Measurements from ENCODE around the gene POLE3.

The POLE3 gene

DNA sequence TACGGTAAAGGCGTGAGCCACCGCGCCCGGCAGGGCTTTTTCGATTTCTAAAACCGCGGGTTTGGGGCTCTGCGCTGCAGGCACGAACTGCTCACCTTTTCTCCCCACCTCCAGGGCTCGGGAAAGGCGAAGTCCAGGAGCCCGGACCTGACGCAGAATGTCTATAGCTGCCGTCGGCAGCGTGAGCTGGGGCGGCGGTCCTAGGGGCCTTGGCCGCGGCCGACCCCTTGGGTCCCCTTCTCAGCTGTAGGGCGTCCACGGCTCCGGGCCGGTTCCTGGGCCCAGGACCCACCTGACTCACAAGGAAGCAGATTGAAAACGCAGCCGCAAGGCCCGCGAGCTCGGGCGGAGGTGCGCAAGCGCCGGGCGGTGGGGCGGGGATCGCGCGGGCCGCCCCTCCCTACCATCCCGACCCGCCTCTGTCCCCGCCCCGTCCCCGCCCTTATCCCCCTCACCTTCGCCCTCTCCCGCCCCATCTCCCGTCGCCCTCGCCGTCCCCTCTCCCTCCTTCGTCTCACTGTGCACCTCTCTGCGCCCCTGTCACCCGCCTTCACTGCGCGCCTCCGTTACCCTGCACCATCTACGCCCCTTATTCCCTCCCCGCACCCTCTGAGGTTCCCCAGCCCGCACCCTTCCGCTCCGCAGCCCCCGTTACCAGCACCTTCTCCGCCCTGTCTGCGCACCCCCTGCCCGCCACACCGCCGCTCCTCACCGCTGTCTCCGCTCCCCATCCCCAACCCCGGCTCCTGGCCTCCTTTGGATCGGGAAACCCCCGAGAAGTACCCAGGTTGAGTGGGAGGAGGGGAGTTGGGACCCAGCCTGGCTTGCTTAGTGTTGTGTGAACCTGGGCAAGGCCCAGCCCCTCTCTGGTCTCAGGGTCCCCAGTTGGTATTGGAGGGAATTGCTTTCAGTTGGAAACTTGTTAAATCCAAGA lies 33.6 kb downstream of the POLE3 start, which contains the start of gene HDHD3:
Gene HDHD3 (minus strand): TSS at position 353 of the 934 bp plus-strand sequence. CDS start 2,632 bp downstream, outside the sequence.
- DNase-seq: peak; percentile 87
- TF ChIP-seq, protein P1, sequence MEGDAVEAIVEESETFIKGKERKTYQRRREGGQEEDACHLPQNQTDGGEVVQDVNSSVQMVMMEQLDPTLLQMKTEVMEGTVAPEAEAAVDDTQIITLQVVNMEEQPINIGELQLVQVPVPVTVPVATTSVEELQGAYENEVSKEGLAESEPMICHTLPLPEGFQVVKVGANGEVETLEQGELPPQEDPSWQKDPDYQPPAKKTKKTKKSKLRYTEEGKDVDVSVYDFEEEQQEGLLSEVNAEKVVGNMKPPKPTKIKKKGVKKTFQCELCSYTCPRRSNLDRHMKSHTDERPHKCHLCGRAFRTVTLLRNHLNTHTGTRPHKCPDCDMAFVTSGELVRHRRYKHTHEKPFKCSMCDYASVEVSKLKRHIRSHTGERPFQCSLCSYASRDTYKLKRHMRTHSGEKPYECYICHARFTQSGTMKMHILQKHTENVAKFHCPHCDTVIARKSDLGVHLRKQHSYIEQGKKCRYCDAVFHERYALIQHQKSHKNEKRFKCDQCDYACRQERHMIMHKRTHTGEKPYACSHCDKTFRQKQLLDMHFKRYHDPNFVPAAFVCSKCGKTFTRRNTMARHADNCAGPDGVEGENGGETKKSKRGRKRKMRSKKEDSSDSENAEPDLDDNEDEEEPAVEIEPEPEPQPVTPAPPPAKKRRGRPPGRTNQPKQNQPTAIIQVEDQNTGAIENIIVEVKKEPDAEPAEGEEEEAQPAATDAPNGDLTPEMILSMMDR (IDR thresholded peaks at IDR 0.05; ENCODE audit: low read depth, low read length): no peak
- Histone ChIP-seq H3K27me3 (ENCODE audit: insufficient read depth, low read depth, severe bottlenecking) (no peaks in the 10 kb centered on the region), H3K9me3 (ENCODE audit: severe bottlenecking) (no peaks in the 10 kb centered on the region), H3K4me3 (ENCODE audit: low read depth, low read length) (peak within 1 kb of the TSS; percentile 97), H3K27ac (peak within 1 kb of the TSS; percentile 83), H3K36me3 (peaks cover 31% of the 10 kb centered on the region)

DNA sequence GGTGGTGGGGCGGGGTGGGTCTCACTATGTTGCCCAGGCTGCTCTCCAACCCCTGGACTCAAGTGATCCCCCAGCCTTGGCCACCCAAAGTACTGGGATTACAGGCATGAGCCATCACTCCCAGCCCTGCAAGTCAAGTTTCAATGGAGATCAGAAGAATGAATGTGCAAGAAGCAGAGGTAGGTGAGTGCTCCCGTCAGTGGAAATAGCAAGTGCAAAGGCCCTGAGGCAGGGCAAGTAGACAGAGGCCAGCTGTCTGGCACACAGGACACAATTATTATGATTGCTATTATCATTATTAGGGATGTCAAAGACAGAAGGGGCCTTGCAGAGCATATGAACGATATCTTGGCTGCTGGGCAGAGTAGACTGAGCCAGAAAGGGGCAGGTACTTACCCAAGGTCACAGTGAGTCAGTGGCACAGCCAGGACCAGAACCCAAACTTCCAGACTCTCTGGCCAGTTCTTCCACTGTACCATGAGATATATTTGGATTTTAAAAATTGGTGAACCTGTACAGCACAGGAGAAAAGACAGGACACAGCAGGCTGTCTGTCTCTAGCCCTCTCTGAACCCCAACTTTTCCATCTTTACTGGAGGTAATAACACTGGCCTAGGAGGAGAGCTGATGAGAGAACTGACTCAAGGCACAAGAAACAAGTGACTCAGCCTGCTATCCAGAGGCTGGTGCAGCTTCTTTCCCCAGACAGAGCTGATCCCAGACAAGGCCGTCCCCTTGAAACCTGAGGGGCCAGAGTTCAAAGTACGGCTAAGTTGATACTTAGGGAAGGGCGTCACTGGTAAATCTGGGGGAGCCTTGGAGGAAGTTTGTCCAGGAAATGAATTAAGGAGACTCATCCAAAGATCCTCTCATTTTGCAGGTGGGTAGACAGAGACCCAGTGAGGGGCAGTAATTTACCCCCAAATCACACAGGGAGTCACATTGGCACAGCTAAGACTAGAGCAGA lies 35.1 kb downstream of the POLE3 start:
- Histone ChIP-seq H3K27ac (no peak overlapping the region), H3K36me3 (peaks cover 31% of the 10 kb centered on the region), H3K9me3 (ENCODE audit: severe bottlenecking) (no peaks in the 10 kb centered on the region), H3K27me3 (ENCODE audit: insufficient read depth, low read depth, severe bottlenecking) (no peaks in the 10 kb centered on the region), H3K4me3 (ENCODE audit: low read depth, low read length) (no peak overlapping the region)
- TF ChIP-seq, protein P1 (IDR thresholded peaks at IDR 0.05; ENCODE audit: low read depth, low read length): no peak
- no peak for DNase-seq

DNA sequence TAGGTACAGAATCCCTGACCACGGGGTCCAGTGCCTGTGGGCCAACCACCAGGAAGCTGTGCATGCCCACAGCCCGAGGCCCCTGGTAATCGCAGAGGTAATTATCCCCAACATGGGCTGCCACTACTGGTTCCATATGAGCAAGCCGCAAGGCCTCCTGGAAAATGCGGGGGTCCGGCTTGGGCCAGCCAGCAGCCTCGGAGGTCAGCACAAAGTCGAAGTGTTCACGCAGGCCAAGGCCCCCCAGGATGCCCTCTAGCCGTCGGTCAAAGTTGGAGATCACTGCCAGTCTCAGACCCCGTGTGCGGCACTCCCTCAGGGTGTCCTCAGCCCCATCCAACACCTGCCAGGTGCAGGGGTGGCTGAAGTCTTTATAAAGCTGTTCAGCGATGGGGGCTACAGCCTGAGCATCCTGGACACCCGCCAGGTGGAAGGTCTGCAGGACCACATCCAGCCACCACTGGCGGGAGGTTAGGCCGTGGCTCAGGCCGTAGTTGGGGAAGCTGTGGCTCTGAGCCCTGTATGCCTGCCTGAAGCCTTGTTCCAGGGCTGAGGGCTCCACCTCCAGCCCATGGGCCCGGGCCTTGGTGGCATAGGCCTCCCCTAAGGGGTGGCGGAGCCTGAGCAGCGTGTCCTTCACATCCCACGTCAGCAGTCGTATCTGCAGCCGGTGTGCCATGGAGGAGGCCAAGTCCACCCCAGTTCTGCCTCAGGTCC lies 36.6 kb downstream of the POLE3 start:
- Histone ChIP-seq H3K27me3 (ENCODE audit: insufficient read depth, low read depth, severe bottlenecking) (no peaks in the 10 kb centered on the region), H3K27ac (no peak overlapping the region), H3K4me3 (ENCODE audit: low read depth, low read length) (no peak overlapping the region), H3K36me3 (peaks cover 31% of the 10 kb centered on the region), H3K9me3 (ENCODE audit: severe bottlenecking) (no peaks in the 10 kb centered on the region)
- TF ChIP-seq, protein P1 (IDR thresholded peaks at IDR 0.05; ENCODE audit: low read depth, low read length): no peak
- DNase-seq: no peak

DNA sequence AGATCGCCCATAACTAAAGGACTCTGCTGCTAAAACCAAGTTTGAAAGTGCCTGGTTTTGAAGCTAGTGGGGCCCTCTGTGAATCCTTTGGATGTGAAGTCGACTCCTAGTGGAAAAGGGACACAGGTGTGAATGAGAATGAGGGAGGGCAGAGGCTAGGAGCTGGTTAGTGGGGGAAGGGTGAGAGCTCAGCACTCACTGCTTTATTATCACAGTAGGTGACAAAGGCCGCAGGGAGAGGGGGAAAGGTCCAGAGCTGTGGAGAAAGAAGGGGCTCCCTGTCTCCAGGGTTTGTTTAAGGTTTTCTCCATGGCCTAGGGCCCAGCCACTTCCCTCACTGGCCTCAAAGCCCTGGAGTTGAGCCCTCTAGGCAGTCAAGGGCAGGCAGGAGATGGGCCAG lies 37.2 kb downstream of the POLE3 start:
- Histone ChIP-seq H3K27me3 (ENCODE audit: insufficient read depth, low read depth, severe bottlenecking) (no peaks in the 10 kb centered on the region), H3K4me3 (ENCODE audit: low read depth, low read length) (no peak overlapping the region), H3K36me3 (peaks cover 31% of the 10 kb centered on the region), H3K27ac (no peak overlapping the region), H3K9me3 (ENCODE audit: severe bottlenecking) (no peaks in the 10 kb centered on the region)
- TF ChIP-seq, protein P1 (IDR thresholded peaks at IDR 0.05; ENCODE audit: low read depth, low read length): no peak
- no peak for DNase-seq

DNA sequence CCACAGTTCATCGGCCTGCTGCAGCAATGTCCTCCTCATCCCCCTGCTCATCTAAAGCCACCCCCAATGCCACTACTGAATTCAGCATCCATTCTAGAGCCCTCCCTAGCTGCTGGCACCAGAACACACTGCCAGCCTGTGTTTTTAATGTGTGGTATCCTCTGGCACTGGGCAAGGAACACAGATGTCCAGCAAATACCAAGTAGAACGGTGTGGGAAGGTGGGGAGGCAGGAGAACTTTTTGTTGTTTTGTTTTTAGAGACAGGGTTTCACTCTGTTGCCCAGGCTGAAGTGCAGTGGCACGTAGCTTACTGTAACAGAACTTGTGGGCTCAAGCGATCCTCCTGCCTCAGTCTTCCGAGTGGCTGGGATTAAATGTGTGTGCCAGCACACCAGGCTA lies 38.4 kb downstream of the POLE3 start:
- TF ChIP-seq, protein P1 (IDR thresholded peaks at IDR 0.05; ENCODE audit: low read depth, low read length): no peak
- H3K36me3 ChIP-seq: peaks cover 31% of the 10 kb centered on the region
- H3K27me3 ChIP-seq (ENCODE audit: insufficient read depth, low read depth, severe bottlenecking): no peaks in the 10 kb centered on the region
- no peak for DNase-seq
- H3K4me3 ChIP-seq (ENCODE audit: low read depth, low read length): no peak overlapping the region
- no peak overlapping the region for H3K27ac ChIP-seq
- H3K9me3 ChIP-seq (ENCODE audit: severe bottlenecking): no peaks in the 10 kb centered on the region
